ENCODE results near the gene KRT31.
"Not testable (repeated sequence)": the region's sequence is repeated elsewhere in the genome, so short reads cannot be mapped to it uniquely, and the experiment has no call there.

Gene KRT31

DNA sequence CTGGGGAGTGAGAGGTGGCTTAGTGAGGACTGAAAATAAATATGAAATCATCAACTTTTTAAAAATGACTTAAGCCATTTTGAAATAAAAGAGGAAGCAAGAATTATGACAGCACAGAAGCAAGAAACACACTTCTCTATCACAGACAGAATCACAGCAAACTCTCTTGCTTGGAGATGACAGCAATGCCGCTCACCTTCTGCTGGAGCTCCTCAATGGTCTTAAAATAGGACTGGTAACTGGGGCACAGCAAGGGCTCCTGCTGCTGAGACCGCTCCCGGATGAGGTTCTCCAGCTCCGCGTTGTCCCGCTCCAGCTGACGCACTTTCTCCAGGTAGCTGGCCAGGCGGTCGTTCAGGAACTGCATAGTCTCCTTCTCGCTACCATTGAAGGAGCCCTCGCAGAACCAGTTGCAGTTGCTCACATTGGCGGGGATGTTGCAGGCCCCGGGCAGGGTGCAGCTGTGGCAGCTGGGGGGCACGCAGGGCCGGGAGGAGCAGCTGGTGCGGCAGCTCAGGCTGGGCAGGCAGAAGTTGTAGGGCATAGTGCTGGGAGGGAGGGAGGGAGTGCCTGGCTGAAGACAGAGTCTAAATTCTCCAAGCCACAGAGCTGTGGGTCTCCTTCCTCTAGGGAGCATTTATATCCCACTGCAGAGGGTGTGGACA lies at the start of gene KRT31:
Gene KRT31, minus strand, starts transcription at position 613 of the 665 bp plus-strand sequence. Its CDS starts 69 bp downstream, at position 544.
- DNase-seq, result no peak

DNA sequence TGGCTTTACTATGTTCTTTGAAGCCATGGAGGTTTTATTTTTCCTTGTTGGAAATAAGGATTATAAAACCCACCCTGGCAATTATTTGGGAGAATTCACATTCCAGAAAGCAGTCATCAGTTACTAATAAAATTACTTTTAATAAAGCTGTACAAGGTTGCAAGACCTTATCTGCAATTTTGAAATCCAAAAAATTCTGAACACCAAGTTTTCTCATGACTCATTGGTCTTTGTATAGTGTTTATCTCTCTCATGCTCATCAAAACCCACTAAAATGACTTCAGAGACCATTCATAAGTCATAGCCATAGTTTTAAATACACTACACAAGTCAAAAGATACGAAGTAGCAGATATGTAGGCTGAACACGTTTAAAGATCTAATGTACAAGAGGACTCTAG lies 49.4 kb upstream of the KRT31 start:
- no peak for DNase-seq

DNA sequence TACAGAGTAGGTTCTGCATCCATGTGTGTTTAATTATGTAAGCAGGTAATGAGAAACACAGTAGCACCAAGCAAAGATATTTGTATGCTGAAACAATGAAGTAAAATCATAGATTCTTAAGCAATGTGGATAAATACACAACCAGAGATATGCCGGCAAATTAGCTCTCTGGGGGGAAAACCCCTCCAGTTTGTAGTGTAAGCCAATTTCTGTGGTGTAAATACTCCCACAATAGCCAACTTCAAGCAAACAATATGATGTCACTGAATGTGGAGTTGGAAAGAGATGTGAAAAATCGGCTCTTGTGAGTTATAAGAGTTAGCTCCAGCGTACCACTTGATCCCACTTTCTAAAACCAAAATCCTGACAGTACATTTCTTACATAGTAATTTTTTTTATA lies 47.2 kb upstream of the KRT31 start:
- no peak for DNase-seq

DNA sequence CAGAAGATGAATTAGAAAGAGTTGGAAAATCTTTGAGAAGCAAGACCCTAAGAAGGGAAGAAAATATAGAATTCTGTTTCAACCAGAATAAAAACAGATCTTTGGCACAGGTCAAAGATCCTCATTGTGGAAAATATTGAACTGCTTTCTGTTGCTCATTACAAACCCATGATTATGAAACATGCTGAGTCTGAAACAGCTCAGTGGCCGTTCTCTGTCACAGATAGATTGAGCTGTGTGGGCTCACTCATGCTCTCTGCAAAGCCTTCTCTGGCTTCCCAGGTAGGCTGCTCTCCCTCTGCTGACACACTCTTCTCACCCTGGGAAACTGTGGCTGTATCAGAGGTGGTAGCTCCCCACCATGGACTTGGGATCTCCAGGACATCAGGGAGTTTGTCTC lies 46.8 kb upstream of the KRT31 start:
- no peak for DNase-seq

DNA sequence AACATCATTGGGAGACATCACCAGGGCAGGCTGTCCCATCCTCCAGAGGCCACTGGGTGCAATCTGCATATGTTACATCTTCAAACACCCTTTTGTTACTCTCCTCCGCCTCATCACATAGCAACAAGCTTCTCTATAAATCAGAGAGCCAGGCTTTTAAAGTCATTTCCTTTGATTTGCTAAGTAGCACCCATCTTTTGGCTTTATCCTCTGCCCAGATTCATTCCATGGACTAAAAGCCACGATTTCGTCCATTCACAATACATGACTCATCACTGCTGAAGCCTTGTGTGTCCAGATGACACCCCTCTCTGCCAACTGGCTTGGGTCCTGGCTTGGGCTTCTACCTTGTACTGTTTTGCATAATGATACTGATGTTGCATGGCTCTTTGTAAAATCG lies 45.3 kb upstream of the KRT31 start:
- no peak for DNase-seq

DNA sequence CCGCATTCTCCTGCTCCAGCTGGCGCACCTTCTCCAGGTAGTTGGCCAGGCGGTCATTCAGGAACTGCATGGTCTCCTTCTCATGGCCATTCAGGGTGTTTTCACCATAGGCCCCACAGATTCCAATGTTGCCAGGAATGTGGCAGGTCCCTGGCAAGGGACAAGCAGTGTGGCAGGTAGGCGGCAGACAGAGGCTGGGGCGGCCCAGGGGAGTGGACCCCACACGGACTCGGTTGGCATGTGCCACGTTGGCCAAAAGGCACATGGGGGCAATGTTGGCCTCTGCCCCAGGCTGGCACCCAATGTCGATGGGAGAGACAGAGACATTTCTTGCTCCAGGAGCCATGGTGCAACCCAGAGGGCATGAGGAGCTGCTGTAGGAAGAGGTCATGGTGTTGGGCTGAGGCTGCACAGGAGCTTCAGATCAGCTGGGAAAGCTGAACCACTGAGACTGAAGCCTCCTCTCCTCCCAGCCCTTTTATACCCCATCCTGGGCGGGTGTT lies 43.2 kb upstream of the KRT31 start, which contains the start of gene KRT38:
Gene KRT38, minus strand, starts transcription at position 453 of the 503 bp plus-strand sequence. Its CDS starts 62 bp downstream, at position 391.
- no peak for DNase-seq

DNA sequence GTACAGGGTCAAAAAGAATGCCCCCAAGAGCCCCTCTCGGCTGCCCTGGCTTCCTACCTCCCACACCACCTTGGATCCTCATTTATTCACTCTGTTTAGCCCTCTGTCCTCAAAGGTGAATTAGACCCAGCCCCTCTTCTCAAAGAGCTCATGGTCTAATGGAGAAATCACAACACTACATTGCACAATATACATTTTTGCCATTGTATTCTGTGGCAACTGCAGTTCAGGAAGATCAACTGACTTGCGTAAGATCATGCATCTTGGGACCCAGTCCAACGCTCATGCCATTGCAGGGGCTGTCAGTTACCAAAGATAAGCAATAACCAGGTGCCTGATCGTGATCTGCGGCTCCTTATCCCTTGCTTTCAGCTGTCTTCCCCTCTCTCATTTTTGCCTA lies 42.0 kb upstream of the KRT31 start:
- DNase-seq, result no peak

DNA sequence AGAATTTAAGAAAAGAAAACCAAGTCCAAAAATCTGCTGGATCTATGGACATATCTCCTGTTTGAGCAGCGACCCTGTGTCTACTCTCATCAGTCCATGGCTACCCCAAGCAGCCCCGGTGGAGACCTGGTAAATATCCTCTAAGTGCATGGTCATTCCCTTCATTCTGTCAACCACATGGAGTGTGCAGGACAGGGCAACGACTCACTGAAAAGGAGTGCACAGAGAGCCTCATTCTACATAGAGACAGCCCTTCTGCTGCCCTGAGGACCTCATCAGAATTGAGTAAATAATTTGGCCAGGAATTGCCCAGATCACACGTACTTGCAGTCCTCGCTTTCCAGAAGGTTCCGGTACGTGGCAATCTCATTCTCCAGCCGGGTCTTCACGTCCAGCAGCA lies 40.4 kb upstream of the KRT31 start:
- DNase-seq, result no peak

DNA sequence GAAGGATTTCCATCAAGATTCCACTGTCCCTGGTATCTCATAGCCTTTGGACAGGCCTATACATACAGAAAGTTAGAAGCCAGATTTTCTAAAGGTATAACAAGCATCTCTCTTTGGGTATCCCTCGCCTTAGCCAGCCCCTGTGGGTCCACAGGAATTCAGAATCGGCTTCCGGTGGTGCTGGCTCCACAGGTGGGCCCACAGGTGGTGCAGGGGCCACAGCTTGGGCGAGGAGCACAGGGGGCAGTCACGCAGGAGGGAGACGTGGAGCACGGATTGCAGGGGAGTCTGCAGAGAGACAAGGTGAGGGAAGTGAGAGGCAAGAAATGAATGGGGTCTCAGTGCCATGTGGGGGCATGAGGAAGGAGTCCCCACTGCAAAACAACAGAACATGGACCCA lies 39.8 kb upstream of the KRT31 start:
- DNase-seq, result no peak

DNA sequence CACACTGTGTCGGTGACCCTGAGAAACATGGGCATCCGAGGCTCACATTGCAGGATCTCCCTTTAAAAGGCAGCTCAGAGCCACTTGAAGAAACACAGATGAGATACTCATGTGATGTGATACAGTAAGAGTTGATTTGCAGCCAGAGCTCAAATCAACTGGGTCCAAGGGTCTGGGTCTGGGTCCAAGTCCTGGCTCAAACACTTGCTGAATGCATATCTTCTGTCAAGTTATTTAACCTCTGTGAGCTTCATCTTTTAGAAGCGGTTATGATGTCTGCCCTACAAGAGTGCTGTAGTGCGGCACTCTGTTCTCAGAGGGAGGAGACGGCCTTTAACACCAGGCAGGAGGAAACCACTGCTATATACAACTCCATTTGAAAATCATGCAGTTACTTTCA lies 37.0 kb upstream of the KRT31 start:
- DNase-seq, result no peak

DNA sequence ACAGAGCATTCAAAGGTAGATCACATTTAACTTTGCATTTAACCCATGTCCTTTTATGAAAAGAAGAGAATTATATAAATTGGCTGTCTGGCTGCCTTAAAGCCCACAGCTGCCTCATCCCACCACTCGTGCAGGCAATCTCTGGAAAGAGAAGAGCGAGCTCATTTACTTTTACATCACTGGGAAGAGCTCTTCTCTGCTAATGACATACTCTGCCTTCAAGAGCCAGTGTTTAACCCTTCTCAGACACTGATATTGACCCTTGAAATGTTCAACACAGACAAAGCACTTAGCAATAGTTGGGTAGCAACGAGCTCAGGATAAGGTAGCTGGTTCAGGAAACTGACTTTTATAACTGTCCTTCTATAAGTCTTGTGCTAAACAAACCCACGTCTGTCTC lies 36.6 kb upstream of the KRT31 start:
- DNase-seq, result no peak

DNA sequence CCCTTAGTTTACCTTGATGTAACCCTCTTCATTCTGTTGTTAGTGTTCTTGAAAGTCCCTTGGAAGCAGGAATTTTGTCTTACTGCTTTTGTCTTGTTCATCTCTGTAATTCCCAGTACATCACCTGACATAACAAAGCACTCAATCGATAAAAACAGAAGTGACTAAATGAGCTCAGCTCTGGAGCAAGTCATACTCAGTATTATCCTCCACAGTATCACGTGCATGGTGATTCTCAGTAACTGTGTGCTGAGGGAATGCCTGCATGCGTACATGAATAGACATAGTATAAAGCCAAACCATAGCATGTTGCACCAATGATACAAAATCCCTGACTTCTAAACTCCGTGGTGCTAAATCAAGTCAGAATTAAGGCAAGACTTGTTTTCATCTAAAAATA lies 36.2 kb upstream of the KRT31 start:
- no peak for DNase-seq

DNA sequence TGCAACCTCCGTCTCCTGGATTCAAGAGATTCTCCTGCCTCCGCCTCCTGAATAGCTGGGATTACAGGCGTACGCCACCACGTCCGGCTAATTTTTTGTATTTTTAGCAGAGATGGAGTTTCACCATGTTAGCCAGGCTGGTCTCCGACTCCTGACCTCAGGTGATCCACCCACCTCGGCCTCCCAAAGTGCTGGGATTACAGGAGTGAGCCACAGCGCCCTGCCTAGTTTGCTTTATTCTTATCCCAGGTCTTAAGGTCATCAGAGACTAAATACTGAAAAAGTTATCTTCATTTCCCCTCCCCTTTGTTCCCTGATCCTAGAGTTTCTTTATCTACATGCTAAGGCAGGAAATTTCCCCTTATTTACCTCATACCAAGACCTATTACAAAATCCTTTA lies 33.0 kb upstream of the KRT31 start:
- DNase-seq, result not testable (repeated sequence)

DNA sequence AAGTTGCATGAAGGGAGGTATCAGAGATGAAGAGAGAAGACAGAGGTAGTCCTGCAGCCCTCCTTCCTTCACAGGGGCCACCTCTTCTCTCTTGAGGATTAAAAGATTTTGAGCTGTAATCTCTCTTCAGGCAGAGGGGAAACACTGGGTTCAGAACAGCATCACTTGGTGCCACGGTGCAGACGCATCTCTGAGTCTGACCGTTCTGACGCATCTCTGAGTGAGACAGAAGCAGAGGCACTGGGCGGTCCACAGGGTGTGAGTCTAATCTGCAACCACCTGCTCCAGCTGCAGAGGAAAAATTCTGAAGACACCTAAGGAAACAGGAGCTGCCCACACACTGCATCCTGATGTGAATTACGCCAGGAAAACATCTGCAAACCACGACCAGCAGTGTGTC lies 32.3 kb upstream of the KRT31 start:
- DNase-seq, result no peak

DNA sequence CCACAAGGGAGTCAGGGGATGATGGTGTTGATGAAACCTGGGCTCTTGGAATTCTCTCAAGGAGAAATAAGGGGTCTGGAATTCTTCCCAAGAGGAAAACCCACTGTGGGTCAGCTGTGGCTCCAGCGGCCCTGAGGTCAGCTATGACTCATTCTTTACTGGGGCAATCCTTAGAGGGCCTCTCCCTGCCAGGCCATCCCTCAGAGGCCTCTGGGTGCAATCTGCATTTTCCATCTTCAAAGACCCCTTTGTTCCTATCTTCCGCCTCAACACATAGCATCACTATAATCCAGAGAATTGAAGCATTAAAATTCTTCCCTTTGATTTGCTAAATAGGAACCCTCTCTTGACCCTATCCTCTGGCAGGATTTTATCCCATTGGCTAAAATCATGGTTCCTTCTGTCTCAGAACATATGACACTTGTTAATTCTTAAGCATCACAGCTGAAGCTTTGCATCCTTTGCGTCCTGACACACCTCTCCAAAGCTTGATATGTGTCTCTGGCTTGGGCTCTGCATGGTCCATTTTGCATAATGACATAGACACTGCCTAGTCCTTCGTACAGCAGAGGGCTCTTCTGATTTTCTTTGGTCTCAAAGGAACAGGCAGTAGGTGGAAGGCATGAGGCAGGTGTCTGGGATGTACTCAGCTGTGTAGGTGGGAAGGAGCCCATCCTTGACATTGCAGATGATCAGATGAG lies 31.3 kb upstream of the KRT31 start:
- no peak for DNase-seq

DNA sequence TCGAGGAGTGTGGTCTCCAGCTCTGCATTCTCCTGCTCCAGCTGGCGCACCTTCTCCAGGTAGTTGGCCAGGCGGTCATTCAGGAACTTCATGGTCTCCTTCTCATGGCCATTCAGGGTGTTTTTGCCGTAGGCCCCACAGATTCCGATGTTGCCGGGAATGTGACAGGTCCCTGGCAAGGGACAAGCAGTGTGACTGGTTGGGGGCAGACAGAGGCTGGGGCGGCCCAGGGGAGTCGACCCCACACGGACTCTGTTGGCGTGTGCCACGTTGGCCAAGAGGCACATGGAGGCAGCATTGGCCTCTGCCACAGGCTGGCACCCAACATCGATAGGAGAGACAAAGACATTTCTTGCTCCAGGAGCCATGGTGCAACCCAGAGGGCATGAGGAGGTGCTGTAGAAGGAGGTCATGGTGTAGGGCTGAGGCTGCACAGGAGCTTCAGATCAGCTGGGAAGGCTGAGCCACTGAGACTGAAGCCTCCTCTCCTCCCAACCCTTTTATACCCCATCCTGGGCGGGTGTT lies 26.8 kb upstream of the KRT31 start, which contains the start of gene KRT37:
Gene KRT37, minus strand, starts transcription at position 475 of the 525 bp plus-strand sequence. Its CDS starts 62 bp downstream, at position 413.
- DNase-seq, result no peak

DNA sequence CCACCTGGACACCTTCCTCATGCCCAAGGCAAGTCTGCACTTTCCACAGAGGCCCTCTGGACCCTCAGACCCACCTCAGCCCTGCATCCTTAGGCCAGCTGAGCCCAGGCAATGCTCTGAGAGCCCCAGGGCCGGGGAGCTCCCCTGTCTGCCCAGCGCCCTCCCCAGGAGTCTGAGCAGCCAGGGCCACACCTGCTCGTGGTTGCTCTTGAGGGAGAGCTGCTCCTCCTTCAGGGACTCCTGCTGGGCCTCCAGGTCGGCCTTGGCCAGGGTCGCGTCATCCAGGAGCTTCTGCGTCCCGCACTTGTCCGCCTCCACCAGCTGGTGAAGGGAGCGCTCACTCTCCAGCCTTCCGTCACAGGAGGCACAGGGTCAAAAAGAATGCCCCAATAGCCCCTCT lies 25.2 kb upstream of the KRT31 start:
- not testable (repeated sequence) for DNase-seq

DNA sequence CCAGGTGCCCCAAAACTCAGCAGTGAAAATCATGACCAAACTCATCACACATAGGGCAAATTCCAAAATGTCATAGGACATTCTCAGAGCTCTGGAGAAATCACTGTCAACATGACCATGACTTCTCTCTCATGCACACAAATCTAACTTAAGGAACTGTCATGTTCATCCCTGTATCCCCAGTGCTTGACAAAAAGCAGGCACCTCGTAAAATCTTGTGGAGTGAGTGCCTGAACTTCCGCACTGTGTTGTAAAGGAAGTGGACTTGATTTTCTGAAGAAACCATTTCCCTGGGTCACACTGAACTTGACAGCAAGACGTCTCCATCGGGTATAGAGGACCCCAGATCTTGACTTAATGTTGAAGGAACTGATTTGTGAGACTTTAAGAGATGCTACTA lies 24.2 kb upstream of the KRT31 start:
- no peak for DNase-seq

DNA sequence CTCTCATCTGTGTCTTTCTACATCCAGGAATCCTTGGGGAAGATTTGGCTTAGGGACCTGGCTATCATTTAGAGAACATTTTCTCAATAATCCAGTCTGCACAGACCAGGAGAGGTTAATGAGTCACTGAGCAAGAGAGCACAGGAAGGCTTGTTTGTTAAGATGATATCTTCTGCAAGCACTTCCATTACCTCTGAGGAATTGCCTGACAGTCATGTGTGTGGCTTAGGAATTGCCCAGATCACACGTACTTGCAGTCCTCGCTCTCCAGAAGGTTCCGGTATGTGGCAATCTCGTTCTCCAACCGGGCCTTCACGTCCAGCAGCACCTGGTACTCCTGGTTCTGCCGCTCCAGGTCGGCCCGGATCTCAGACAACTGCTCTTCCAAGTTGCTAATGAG lies 23.7 kb upstream of the KRT31 start:
- DNase-seq, result no peak

DNA sequence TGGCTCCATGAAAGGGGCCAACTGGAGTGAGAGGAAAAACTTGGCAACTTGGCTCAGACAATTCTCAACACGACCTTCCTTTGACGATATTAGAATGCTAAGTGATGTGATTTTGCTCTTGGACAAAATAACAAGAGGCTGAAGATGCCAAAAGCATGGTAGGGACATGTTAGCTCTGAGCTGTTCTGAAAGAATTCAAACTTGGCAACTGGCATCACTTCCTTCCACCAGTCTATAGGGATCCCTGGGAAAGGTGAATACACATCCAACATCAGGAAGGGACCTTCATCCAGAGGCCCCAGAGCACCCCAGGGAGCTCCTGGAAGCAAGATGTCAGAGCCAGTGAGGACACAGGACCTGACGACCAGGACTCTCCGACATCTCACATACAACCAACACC lies 22.7 kb upstream of the KRT31 start:
- DNase-seq, result no peak

DNA sequence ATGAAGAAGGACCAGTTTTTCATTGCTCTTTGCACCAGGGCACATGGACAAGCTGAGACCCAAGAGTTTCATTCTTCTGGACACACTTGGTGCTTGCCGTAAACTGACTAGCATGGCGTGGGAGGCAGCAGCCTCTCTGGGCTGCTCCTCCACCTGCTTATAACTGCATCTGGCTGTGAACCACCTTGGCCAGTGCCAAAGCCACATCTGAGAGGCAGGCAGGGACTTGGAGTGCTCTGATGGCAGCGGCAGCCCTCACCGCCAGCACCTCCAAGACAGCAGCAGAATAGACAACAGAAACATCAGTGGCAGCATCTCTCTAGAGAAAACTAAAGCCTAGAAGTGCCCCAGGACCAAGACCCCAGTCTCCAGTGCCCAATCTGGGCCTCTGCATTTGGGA lies 22.3 kb upstream of the KRT31 start:
- no peak for DNase-seq

DNA sequence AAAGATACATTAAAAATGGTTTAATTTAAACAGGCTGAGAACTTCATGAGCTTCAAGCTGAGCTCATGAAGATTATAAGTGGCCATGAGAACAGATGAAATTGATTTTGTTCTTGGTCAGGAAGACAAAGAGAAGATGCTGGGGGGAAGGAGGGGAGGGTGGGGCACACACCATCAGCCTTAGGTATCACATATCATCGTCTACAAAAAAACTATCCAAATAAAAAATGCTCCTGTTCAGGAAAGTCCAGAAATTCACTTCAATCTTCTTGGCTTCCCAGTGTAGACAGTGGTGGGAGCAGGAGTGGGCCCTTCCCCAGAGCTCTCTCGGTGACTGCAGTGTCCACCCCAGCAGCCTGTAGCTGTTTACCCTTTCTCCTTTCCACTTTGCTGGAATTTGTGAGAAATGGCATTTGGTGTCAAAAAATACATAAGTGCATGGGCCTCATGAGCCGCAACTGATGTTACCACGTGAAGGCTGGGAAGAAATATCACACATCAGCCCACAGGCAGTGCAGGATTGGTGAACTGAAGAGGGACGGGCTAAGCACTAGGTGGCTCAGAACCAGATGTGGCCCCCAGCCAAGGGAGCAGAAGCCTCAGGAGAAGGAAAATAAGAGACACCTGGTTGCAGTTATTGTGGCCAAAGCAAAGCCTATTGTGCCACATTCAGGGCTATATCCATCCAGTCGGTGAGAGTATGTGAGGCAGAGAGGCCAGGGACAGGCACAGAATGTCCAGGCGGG lies 20.9 kb upstream of the KRT31 start:
- DNase-seq, result no peak

DNA sequence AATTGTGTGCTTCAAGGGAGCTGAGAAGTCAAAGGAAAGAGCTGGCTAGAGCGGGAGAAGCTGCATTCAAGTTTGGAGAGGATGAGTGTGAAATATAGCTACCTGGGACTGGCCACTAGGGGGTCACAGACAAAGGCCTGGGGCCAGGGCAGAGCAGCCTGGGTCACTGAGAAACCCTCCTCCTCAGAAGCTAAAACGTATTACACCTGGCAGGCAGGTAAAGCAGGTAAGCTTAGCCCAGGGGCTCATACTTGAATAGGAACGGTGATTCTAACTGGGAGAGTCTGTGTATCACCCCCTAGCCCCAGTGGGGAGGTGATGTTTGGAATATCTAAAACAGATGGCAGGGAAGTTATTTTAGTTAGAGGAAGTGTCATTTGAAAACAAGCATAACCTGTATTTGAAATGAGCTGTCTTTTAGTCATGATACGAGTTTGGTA lies 20.2 kb upstream of the KRT31 start:
- DNase-seq, result no peak
